ENCODE data around the gene SLC25A25.

Gene SLC25A25

DNA sequence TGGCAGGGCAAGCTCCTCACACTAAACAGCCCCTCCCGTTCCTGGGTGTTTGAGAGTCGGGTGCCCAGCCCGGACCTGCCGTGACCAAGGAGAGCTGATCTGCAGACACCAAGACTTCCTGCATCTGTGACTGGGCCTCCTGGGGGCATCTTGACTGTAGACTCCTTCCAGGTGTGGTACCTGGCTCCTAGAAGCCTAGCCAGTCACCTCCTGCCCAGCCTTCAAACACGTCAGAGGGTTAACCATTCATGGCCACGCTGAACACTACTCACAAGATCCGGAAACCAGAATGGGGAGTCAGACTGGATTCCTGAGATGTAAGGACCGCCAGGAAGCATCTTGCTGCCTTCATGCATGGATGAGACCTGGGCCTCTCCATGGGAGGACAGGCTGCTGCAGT, 77.5 kb downstream of the SLC25A25 start:
- no peak for DNase-seq (ENCODE audit: low read depth in 2 of 2)

DNA sequence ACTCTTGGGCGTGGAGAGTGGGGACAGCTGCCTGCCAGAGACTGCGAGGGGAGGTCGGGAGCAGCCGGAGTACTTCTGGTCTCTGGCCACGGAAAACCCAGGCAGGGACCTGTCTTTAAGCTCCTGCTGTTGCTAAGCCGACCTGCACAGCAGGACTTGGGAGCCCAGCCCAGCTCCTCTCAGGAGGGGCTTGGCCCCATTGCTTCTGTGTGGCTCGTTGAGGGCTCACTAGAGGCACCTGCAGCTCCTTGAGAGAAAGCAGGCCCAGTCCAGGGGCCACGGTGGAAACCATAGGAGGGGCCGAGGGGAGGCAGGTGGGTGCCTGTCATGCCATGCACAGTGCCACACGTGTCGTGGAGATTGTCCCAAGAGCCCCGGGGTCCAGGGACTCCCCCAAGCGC, 77.9 kb downstream of the SLC25A25 start:
- DNase-seq (ENCODE audit: low read depth in 2 of 2): no peak

DNA sequence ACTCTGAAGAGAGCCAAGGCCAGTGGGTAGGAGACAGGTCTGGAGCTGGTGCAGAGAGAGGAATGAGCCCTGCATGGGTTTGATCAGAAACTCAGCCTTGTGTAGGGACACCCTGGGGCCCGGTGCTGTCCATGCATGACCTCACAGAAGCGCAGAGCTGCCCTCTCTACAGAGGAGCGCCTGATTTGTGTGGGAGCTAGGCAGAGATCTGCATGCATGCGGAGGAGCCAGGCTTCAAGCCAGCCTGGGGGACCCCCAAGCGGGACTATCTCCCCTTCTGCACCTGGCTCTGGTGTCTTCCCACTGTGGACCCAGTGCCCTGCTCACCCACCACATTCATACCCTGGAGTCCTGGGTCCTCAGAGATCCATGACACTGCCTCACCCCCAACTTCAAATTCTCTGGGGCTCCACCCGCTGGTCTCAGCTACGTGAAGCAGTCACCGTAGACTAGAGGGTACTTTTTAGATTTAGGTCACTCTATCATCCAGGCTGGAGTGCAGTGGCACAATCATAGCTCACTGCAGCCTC, 78.6 kb downstream of the SLC25A25 start:
- DNase-seq (ENCODE audit: low read depth in 2 of 2): no peak

DNA sequence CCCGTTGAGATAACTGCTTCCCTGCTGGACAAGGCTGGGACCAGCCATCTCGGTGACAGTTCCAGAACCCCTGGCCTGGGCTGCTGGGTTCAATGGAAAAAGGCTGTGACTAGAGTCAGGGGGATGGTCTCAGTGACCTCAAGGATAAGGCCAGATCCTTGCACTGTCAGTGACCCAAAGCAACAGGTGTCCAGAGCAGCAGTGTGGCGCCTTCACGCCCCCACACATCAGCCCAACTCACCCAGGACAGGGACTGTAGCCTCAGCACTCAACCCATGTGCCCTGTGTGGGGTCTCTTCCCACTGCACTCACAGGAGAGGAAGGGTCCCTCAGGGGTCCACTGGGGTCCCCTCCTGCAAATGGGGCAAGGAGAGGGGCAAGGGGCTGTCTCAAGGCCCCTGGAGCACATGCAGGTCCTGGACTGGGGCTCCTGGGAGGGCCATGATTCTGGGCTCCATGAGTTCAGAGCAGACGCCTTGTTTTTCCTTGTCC, 80.5 kb downstream of the SLC25A25 start:
- DNase-seq (ENCODE audit: low read depth in 2 of 2): no peak

DNA sequence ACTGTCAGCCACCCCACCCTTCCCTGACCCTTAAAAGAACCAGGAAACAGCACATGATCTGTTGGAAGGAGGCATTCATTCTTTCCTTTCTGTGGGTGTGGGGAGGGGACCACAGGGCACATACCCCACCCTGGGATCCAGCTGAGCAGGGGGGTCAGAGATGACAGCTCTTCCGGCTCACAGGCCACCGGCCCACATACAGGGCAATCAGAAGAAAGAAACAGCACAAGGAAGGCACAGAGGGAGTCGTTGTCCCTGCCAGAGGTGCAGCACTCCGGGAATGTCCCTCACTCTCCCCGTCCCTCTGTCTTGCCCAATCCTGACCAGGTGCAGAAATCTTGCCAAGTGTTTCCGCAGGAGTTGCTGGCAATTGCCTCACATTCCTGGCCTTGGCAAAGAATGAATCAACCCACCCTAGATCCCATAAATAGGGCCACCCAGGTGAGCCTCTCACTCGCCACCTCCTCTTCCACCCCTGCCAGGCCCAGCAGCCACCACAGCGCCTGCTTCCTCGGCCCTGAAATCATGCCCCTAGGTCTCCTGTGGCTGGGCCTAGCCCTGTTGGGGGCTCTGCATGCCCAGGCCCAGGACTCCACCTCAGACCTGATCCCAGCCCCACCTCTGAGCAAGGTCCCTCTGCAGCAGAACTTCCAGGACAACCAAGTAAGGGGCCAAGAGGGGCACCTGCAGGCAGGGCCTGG, 81.1 kb downstream of the SLC25A25 start, which contains the start of gene LCN2:
LCN2 (plus strand) TSS at position 453 of the 701 bp plus-strand sequence; CDS start at position 526, 73 bp downstream.
- no peak for DNase-seq (ENCODE audit: low read depth in 2 of 2)

DNA sequence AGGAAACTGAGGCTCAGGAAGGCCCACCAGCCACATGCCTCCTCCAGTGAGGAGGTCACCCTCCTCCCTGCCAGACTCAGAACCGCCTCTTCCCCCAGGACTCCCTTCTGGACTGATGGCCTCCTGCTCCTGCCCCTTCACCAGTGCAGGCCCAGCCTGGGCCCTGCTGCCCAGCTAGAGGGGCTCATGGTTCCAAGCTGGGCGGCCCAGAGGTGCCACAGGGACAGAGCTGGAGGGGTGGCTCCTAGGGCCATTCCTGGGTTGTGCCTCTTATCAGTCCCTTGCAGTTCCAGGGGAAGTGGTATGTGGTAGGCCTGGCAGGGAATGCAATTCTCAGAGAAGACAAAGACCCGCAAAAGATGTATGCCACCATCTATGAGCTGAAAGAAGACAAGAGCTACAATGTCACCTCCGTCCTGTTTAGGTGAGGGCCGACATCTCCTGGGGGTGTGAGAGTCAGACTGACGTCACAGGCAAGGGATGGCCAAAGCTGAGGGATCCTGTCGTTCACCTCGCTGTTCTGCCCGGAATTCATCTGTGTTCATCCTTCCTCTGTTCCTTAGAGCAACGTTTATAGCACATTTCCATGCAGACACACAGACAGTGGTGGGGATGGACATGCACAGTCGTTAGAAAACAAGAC, 82.0 kb downstream of the SLC25A25 start:
- DNase-seq (ENCODE audit: low read depth in 2 of 2): no peak

DNA sequence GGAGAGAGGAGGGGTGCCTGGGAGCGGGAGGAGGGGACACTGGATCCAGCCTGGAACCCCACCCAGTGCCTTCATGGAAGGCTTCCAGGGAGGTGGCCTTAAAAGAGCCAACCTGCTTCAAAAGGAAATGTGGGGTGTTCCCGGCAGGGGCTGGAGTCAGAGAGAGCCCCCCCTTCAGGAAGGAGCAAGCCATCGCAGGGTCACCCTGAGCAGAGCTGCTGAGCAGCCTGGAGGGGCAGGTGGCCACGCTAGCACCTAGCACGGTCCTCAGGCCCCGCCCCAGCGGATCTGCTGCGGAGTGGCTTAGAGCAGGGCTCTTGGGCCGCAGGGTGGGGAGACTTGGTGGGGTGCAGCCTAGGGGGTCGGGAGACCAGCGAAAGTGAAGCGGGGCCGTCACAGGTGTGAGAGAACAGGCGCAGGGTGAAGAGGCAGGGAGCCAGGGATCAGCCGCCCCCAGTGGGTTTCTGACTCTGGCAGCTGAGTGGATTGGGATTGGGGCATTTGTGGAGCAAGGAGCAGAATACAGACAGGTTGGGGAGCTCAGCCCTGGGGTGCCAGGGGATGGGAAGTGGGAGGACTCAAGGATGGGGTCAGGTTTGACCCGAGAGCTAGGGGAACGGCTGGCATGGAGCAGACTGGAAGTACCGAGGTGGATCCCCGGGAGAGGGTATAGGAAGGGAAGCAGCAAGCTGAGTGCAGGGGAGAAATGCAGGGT, 82.7 kb downstream of the SLC25A25 start:
- no peak for DNase-seq (ENCODE audit: low read depth in 2 of 2)

DNA sequence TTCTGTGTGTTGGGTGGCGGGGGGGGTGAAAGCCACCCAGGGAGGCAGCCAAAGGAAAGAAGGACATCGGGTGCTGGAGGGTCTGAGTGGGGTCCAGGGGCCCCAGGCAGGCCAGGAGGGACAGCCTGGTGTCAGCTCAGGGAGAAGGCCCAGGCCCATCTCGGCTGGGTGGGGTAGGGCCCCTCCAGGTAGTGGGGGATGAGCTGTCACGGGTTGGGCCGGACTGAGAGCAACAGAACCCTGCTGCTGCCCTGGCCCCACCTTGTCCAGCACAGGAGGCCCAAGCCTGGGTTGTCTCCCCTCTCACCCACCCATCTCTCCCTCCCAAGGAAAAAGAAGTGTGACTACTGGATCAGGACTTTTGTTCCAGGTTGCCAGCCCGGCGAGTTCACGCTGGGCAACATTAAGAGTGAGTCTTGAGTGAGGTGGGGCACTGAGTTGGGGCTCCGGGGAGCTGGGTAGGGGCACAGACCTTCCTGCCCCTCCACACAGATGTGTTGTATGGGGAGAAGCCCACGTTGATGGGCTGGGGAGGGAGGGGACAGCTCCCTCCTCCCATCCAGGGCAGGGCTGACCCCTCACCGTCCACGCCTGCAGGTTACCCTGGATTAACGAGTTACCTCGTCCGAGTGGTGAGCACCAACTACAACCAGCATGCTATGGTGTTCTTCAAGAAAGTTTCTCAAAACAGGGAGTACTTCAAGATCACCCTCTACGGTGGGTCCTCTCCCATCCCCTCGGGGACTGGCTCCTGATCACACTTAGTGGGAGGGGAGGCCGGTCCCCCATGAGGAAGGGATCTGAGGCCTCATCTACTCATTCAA, 83.5 kb downstream of the SLC25A25 start:
- DNase-seq (ENCODE audit: low read depth in 2 of 2): no peak

DNA sequence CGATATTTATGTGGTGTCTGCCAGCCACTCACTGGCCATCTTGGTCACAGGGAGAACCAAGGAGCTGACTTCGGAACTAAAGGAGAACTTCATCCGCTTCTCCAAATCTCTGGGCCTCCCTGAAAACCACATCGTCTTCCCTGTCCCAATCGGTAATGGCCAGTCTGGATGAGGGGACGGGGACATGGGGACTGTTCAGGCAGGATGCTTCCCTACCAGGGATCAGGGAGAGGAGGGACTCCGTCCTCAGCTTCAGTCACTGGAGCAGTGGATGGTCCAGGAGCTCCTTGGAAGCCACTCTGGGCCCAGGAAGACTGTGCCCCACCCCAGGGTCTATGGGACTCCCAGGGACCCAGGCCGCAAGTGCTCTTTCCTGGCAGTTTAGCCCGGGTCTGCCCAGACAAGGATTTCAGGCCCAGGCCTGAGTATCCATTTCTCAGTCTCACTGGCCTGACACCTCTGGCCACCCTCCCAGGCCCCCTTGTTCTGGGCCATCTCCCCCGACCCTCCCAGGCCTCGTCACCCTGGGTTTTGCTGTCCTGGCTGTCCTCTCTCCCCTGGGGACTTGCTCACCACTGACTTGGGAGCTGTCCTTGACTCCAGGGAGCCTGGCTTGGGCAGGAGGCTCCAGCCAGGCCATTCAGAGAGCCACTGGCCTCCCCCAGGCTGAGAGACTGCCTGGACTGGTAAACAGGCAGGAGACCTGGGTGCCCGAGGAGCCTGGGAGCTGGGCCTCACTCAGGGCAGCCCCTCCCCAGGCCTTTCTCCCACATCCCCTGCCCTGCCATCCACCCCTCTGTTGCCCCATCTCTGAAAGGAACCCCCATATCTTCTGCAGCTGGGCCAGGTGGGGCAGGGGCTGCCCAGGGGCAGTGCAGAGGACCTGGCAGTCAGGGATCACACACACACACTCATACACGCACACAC, 84.4 kb downstream of the SLC25A25 start:
- no peak for DNase-seq (ENCODE audit: low read depth in 2 of 2)

DNA sequence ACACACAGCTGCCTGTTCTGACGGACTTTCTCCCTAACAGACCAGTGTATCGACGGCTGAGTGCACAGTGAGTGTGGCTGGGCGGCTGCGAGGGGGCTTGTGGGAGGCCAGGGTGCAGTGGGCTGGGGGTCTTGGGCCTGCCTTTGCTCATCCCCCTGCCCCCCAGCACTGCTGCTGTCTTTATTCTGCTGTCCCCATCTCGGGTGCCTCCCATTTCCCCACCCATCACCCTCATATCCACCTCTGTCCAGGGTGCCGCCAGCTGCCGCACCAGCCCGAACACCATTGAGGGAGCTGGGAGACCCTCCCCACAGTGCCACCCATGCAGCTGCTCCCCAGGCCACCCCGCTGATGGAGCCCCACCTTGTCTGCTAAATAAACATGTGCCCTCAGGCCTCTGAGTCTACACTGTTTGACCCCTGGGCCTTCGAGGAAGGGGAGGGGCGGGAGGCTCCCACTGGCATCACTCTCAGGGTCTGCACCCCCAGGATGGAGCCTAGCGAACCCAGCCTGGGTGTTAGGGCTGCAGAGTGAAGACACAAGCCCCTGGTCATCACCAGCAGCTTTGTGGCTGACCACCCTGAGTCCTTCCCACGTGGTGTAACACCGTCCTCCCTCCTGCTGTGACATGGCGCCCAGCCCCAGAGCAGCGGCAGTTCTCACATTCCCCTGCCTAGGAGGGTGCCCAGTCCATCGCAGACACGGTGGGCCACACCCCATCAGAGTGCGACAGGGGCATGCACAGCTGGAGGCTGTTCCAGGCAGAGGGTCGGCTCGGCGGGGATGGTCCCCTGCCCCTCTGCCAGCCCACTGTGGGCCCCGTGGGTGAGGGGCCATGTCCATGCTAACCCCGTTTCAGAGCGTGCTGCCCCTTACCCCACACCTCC, 85.3 kb downstream of the SLC25A25 start:
- DNase-seq (ENCODE audit: low read depth in 2 of 2): no peak

DNA sequence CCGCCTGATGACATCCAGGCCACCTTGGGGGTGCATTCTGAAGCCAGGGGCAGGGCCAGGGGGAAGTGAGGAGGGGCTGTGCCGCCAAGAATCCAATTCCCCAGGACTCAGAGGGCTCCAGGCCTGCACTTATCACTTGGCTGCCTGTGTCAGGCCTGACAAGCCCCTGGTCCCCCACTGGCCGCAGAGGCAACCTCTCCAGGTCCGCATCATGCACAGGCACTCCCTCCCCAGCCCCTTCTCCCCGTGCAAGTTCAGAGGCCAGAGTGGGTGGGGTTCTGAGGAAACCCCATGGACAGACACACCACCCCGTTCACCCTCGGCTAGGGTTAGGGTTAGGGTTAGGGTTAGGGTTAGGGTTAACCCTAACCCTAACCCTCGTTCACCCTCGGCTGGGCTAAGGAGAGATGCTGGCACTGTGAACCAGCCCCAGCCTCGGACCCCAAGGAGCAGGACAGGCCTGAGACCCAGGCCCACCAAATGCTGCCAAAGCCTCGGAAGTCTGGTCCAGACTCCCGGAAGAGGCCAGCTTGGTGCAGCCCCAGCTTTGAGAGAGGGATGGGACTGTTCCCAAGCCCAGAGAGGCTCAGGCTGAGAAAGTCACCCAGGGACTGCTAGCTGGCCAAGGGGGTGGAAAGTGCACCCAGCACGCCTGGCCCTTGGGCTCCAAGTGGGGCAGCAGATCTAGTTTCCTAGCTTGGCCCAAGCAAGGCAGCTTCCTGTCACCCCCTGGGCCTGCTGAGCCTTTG, 86.1 kb downstream of the SLC25A25 start:
- no peak for DNase-seq (ENCODE audit: low read depth in 2 of 2)

DNA sequence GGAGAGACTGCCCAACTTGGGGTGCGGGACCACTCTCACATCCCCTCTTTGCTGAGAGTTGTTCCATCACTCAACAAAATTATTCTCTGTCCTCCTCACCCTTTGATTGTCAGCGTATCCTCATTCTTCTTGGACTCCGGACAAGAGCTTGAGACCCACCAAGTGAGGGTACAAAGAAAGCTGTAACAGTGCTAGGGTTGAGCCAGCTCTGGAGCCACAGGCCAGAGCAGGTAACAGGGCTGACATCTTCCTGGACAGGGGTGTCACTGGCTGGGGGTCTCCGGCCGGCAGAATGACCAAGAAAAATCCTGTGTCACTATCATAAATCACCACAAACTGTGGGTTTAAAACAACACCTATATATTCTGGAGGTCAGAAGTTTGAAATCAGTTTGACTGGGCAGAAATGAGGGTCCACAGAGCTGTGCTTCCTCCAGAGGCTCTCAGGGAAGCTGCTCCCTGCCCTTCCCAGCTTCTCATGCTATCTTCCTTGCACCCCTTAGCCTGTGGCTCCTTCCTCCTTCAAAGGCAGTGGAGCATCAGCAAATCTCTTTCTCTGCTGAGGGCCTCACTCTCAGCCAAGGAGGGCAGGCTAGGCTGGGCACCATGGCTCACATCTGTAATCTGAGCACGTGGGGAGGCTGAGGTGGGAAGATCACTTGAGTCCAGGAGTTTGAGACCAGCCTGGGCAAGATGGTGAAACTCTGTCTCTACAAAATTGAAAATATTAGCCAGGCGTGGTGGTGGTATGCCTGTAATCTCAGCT, 87.9 kb downstream of the SLC25A25 start:
- no peak for DNase-seq (ENCODE audit: low read depth in 2 of 2)

Data from stimulated activated CD8-positive, alpha-beta memory T cell treated with anti-CD3 and anti-CD28 coated beads, Interleukin-7, amount 100 ng/mL, for 4 hours (primary cell).